NT2/D1 (cell line): Measurements from ENCODE around the gene CACNG1.

ENCODE experiments used
- SUZ12 ChIP-seq: IDR thresholded peaks from 2 replicates; pipeline ENCODE4 v1.6.1; 2011; ENCODE audit not compliant: insufficient read length, insufficient read depth; ENCODE audit errors: extremely low read depth
- ZNF274 ChIP-seq: IDR thresholded peaks from 2 replicates; pipeline ENCODE4 v1.6.1; 2011; ENCODE audit warnings: mild to moderate bottlenecking, low read depth, low read length

GRCh38 chr17:67080804-67081203 is 36.5 kb downstream of the CACNG1 start:
- no peak for TF ChIP-seq ZNF274
- no peak for TF ChIP-seq SUZ12
